ENCODE measurements around the gene EFEMP2.
A peak's percentile ranks its signal among the peaks of the same experiment; 100 is the strongest.

The EFEMP2 gene

DNA sequence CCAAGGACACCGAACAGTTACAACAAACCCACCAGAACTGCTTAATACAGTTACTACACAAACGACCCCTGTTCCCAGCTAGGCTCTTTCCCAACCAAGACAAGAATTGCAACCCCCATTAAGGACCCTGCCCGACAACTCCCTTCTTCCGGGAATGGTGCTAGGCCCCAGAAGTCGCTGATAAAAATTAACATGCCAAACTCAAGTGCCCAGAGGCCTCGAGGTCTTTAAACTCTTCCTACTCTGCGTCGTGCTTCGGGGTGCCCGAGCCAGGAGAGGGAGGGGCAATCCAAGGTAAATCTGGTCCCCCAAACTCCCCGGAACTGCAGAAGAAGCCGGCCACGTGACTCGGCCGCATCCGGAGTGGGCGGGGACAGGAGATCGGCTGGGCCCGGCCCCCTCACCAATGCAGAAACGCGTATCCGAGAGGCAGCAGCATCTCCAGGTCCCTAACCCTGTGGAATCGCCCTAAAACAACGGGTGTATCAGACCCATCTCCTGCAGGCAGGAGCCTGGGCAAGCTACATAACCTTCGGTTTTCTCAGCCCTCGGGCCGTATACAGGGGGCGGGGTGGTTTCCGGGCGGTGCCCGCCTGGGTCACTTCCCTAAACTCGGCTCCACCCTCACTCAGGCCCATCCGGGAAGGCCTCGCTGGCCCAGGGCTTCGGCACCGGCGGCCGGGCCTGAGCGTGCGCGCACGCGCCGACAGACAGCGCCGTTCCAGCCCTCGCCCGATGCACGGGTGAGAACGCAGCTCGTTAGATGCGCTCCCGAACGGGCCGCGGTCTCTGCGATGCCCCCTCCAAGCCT lies 15.7 kb downstream of the EFEMP2 start:
- H3K4me2 ChIP-seq (ENCODE audit: low read length): peak overlapping the region; percentile 80
- peak overlapping the region; percentile 88 for H3K4me3 ChIP-seq (ENCODE audit: low read length)
- TF ChIP-seq EZH2phosphoT487 (IDR thresholded peaks at IDR 0.05; ENCODE audit: borderline replicate concordance, low read length): no peak
- TF ChIP-seq CTCF (IDR thresholded peaks at IDR 0.05; ENCODE audit: low read depth, low read length, poor library complexity, severe bottlenecking): no peak
- peaks cover 20% of the 10 kb centered on the region for H4K20me1 ChIP-seq (ENCODE audit: control insufficient read depth, insufficient read depth, low read depth, low read length)
- H3K27me3 ChIP-seq (ENCODE audit: control insufficient read depth, low read length): no peaks in the 10 kb centered on the region
- peaks cover 25% of the 10 kb centered on the region for H3K4me1 ChIP-seq (ENCODE audit: control insufficient read depth, low read length)
- H3K36me3 ChIP-seq (ENCODE audit: control insufficient read depth, low read length): peaks cover 69% of the 10 kb centered on the region
- peak overlapping the region; percentile 83 for H3K27ac ChIP-seq (ENCODE audit: low read depth, low read length)
- H3K9me3 ChIP-seq (ENCODE audit: control insufficient read depth, insufficient read depth, low read length): no peaks in the 10 kb centered on the region
- H3K79me2 ChIP-seq (ENCODE audit: control insufficient read depth, low read length): peaks cover 50% of the 10 kb centered on the region
- no peaks in the 10 kb centered on the region for H3K9me2 ChIP-seq (replicated peaks; ENCODE audit: control insufficient read depth, low read length)
- H3F3A ChIP-seq (ENCODE audit: control insufficient read depth, insufficient read depth): peaks cover 26% of the 10 kb centered on the region

DNA sequence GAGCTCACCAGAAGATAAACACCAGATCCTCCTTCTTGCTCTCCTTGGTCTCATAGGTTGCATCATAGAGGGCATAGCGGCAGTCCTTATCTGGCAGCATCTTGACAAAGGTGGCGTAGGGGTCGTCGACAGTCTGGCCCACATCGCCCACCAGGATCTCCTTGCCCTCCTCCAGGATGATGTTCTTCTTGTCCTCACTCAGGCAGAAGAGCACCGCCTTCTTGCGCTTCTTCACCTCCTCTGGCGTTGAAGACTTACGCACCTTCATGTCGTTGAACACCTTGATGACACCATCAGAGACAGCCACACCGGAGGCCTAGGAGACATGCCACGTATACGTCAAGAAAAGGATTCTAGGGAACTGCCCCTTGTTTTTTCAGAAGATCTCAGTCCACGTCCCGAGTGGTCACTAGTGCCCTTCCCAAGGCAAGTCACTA lies 16.7 kb downstream of the EFEMP2 start:
- no peaks in the 10 kb centered on the region for H3K9me2 ChIP-seq (replicated peaks; ENCODE audit: control insufficient read depth, low read length)
- H3K27ac ChIP-seq (ENCODE audit: low read depth, low read length): no peak overlapping the region
- peaks cover 41% of the 10 kb centered on the region for H3K79me2 ChIP-seq (ENCODE audit: control insufficient read depth, low read length)
- peaks cover 5% of the 10 kb centered on the region; the same call in 1 of the 2 replicates for H3K9me3 ChIP-seq (ENCODE audit: control insufficient read depth, insufficient read depth, low read length)
- H4K20me1 ChIP-seq (ENCODE audit: control insufficient read depth, insufficient read depth, low read depth, low read length): peaks cover 20% of the 10 kb centered on the region
- H3K27me3 ChIP-seq (ENCODE audit: control insufficient read depth, low read length): no peaks in the 10 kb centered on the region
- H3F3A ChIP-seq (ENCODE audit: control insufficient read depth, insufficient read depth): peaks cover 31% of the 10 kb centered on the region
- peaks cover 68% of the 10 kb centered on the region for H3K36me3 ChIP-seq (ENCODE audit: control insufficient read depth, low read length)
- TF ChIP-seq EZH2phosphoT487 (IDR thresholded peaks at IDR 0.05; ENCODE audit: borderline replicate concordance, low read length) (no peak), CTCF (IDR thresholded peaks at IDR 0.05; ENCODE audit: low read depth, low read length, poor library complexity, severe bottlenecking) (no peak)
- peaks cover 18% of the 10 kb centered on the region for H3K4me1 ChIP-seq (ENCODE audit: control insufficient read depth, low read length)
- peak overlapping the region; percentile 80 for H3K4me2 ChIP-seq (ENCODE audit: low read length)
- H3K4me3 ChIP-seq (ENCODE audit: low read length): peak overlapping the region; percentile 88

- Histone ChIP-seq H3K36me3 (ENCODE audit: control insufficient read depth, low read length) (peaks cover 65% of the 10 kb centered on the region), H3K27me3 (ENCODE audit: control insufficient read depth, low read length) (no peaks in the 10 kb centered on the region), H3K4me1 (ENCODE audit: control insufficient read depth, low read length) (peaks cover 18% of the 10 kb centered on the region), H3K4me2 (ENCODE audit: low read length) (no peak overlapping the region), H3K27ac (ENCODE audit: low read depth, low read length) (no peak overlapping the region), H4K20me1 (ENCODE audit: control insufficient read depth, insufficient read depth, low read depth, low read length) (peaks cover 20% of the 10 kb centered on the region), H3K4me3 (ENCODE audit: low read length) (no peak overlapping the region), H3K79me2 (ENCODE audit: control insufficient read depth, low read length) (peaks cover 38% of the 10 kb centered on the region), H3F3A (ENCODE audit: control insufficient read depth, insufficient read depth) (peaks cover 32% of the 10 kb centered on the region), H3K9me2 (replicated peaks; ENCODE audit: control insufficient read depth, low read length) (no peaks in the 10 kb centered on the region), H3K9me3 (ENCODE audit: control insufficient read depth, insufficient read depth, low read length) (peaks cover 5% of the 10 kb centered on the region; the same call in 1 of the 2 replicates)
- no peak for TF ChIP-seq EZH2phosphoT487 (IDR thresholded peaks at IDR 0.05; ENCODE audit: borderline replicate concordance, low read length)
Observed at GRCh38 chr11:65854852-65855837, 17.5 kb downstream of the EFEMP2 start.

Measured in DOHH2 (cell line).